Myocyte (in vitro differentiated cells): Measurements from ENCODE around the gene PKP4. TPM values are rescaled to one million over a fixed set of nuclear protein-coding genes. Genes with fewer than 3 reads are reported as not detected.
"Not testable (repeated sequence)": the region's sequence is repeated elsewhere in the genome, so short reads cannot be mapped to it uniquely, and the experiment has no call there.

ENCODE experiments used
- DNase-seq: peaks from one replicate; pipeline ENCODE4 v3.0.0-alpha.2; 2012; ENCODE audit warnings: low read depth
- total RNA-seq: library from RNA; depleted of rRNA; stranded (reverse); fragments of >200 nt; gene quantifications from 2 replicates; pipeline ENCODE4 v1.2.3, GENCODE V29; 2014

PKP4 gene
- total RNA-seq, 1 donor from 2014 or later = 31.4 TPM

GRCh38 chr2:158676696-158677095, 219.9 kb downstream of the PKP4 start:
- DNase-seq = no peak

DNA sequence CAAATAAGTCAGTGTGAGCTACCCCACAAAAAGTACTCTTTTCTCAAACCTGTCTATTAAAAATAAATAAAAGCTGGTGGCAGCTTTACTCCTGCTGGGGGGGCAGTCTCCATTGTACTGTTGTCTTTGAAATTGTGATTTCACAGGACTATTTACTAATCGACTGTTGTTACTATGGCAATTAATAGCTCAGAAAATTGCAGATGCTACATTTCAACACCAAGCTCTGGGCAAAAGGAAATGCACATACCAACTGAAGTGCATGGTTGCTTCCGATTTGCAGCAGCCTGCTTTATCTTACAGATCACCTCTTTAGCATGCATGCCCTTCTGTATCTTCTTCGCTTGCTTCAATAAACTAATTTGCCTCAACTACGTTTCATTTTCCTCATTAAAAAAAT, 220.8 kb downstream of the PKP4 start:
- no peak for DNase-seq

DNA sequence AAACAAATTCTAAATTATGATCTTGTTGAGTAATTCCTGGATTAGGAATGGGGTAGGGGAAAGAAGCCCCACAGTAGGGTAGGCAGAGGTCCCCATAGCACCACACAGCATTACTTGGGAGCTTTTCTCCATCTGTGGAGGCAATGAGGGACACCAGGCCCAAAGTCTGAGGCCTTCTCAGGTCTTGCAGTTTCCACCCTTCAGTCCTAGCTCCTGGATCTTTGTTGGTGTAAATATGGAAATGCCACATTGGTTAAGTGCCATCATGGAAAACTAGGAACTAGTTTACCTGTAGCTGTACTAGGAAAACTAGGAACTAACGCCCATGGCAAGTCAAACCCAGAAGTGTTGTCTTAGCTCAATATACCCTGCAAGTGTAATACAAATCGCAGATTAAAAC, 225.1 kb downstream of the PKP4 start:
- no peak for DNase-seq

DNA sequence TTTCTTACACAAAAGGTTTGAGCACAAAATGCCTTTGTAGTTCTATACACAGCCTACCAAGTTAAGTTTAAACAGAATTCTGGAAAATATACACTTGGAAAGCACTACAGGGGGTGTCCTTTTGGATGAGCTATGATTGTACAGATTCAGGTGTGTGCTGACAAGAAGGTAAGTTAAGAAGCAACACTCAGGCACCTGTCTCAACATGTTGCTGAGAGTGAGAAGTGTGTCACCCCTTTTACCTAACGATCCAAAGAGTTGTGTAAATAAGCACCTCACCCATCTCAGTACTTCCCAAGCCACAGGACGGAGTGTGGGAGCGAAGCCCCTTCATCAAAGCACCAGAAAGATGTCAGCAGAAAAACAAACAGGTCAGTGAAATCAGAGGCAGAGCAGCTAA, 228.9 kb downstream of the PKP4 start:
- DNase-seq = no peak

- peak; percentile 85 for DNase-seq
Measured at GRCh38 chr2:158686210-158686691, 229.5 kb downstream of the PKP4 start.

DNA sequence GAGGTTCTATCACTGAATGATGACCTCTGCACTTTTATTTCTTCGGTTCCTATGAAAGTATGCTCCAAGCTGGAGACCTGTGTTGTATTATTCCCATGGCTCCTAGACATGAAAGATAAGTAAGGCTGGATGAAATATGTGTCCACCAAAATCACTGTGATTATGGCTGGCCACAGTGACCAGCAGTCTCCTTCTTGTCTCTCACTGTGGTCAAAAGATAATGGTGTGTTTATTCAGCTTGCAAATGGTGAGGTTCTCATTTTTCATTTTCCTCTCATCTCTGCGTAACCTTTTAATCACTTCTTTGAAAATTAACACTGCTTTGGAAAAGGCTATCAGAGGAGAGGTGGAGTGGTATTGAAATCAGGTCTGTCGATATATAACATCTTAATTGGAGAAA, 230.6 kb downstream of the PKP4 start:
- DNase-seq = peak; percentile 34

- DNase-seq = peak; percentile 61
Measured at GRCh38 chr2:158688721-158689120, 232.0 kb downstream of the PKP4 start.

- DNase-seq = no peak
Measured at GRCh38 chr2:158689391-158689790, 232.6 kb downstream of the PKP4 start.

- DNase-seq = no peak
Measured at GRCh38 chr2:158690823-158691222, 234.1 kb downstream of the PKP4 start.

DNA sequence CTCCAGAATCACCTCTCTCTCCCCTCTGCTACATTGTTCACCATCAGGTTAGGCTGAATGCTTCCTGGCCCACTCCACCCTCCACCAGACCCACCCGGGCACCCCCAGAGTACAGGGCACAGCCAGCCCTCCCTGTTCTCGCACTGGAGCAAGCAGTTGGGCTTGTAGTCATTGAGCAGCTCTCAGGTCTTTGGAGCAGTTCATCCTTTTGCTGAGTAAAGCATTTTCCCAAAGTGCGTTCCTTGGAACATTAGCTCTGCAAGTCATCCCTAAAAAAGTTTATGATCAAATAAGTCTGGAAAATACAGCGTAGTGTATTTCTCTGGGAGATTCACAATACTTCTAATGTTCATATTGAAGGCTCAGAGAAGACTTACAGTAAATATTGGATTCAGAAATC, 234.9 kb downstream of the PKP4 start:
- DNase-seq = no peak

GRCh38 chr2:158692372-158693103, 235.8 kb downstream of the PKP4 start:
- DNase-seq = no peak

- DNase-seq = no peak
Measured at GRCh38 chr2:158693476-158693875, 236.7 kb downstream of the PKP4 start.

DNA sequence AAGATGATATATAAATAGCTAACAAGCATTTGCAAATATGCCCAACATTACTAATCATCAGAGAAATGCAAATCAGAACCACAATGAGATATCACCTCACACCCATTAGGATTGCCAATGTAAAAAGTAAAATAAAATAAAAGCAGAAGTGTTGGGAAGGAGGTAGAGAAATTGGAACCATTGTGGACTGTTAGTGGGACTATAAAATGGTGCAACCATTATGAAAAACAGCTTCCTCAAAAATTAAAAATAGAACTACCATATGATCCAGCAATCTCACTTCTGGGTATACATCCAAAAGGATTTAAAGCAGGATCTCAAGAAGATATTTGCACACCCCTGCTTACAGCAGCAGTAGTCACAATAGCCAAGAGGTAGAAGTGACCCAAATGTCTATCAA, 238.6 kb downstream of the PKP4 start:
- DNase-seq = no peak

GRCh38 chr2:158695744-158696143, 239.0 kb downstream of the PKP4 start:
- not testable (repeated sequence) for DNase-seq

GRCh38 chr2:158699323-158699722, 242.6 kb downstream of the PKP4 start:
- DNase-seq = no peak

DNA sequence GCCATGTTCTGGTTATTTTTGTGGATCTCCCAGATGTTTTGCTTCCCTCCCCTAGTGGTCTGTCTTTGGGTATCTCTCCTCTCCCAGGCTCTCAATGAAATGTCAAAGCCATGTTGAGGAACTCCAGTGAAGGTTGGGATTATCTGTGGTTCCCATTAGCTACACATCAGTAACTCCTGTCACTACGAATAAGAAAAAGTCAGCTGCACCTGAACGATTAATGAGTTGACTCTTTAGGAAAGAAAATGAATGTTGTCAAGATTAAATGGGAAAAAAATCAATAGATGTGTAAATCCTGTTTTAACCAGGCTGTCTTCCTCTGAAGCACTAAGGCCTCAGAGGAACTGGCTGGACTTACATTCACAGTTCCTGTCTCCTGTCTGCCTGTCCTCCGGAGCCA, 244.3 kb downstream of the PKP4 start:
- DNase-seq = no peak

DNA sequence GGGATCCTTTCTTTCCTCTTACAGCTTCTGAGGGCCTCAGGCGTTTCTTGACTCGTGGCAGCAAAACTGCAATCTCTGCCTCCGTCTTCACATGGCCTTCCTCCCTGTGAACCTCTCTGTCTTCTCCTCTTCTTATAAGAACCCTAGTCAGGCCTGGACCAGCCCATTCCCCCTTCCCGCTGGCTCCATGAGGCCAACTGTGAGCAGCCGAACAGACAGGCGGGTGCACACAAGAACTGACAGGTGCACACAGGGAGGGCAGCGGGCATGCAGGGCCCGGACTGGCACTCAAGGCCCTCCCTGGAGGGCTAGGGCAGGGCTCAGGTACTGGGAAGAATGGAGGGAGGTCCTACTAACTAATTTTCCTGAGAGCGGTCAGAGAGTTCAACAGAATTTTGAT, 246.0 kb downstream of the PKP4 start:
- no peak for DNase-seq

GRCh38 chr2:158704724-158705465, 248.1 kb downstream of the PKP4 start:
- not testable (repeated sequence) for DNase-seq

GRCh38 chr2:158712791-158713522, 256.2 kb downstream of the PKP4 start:
- DNase-seq = no peak

DNA sequence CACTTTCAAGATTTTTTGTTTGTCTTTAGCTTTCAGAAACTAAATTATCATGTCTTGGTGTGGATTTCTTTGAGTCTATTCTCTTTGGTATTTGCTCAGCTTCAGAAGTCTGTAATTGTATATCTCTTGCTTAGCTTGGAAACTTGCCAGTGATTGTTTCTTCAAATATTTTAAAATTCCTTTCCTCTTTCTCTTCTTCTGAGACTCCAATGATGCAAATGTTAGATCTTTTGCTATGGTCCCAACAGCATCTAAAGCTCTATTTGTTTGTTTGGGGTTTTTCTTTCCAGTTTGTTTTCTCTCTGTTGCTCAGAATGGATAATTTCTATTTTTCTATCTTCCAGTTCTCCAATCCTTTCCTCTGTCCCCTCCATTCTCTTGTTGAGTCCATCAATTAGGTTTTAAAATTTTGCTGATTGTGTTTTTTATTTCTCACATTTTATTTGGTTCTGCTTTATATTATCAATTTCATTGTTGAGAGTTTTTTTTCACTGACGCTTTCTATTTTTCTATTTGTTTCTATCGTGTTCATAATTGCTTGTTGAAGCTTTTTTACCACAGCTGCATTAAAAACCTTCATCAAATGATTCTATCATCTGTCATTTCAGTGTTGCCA, 256.9 kb downstream of the PKP4 start:
- DNase-seq = no peak

DNA sequence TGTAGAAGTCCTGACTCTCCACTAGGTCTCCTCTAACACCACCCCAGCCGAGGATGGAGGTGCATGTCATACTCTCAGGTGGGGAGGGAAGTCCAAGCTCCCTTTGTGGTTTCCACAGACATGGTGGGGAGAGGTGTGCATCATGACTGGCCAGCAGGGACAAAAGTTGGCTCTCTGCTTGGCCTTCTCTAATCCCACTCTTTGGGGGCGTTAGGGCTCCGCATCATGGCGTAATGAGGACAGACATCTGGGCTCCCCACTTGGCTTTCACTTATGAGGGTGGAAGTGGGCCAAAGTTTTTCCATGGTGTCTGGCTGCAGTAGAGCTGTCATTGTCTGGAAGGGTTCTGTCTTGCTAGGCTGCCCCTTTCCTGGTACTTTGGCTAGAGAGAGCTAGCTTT, 257.7 kb downstream of the PKP4 start:
- no peak for DNase-seq

DNA sequence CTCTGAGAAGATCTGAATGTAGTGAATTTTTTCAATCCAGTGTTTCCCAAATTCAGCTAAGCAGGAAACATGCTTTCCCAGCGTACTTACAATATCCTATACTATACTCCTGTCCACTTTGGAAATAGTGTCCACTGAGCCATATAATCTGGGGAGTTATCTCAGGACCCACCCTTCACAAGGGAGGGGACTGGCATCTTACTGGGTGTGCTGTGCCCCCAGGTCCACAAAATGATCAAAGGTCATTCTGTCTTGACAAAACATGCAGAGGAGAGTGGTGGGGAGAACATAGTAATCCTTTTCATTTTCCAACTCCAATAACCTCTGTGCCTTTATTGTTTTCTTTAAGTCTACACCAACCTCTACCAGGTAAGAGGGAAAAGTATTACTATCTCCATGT, 258.6 kb downstream of the PKP4 start:
- no peak for DNase-seq
